Ureter (tissue), 1 donor: ENCODE measurements around the gene HECTD4. TPM values are rescaled to one million over a fixed set of nuclear protein-coding genes. Genes with fewer than 3 reads are reported as not detected.

Experiments
- DNase-seq: peaks from one replicate; pipeline ENCODE4 v3.0.0-alpha.2; 2020; ENCODE audit warnings: low spot score
- total RNA-seq: library from RNA; stranded (reverse); gene quantifications from one replicate; pipeline ENCODE4 v1.2.4, GENCODE V29; 2023
- donor health status: DM: yes; HTN: yes; CAD: no.

The HECTD4 gene
- total RNA-seq, 1 donor from 2014 or later: 68.2 TPM

GRCh38 chr12:112179341-112179740, 202.9 kb downstream of the HECTD4 start:
- DNase-seq: no peak

GRCh38 chr12:112178796-112179195, 203.4 kb downstream of the HECTD4 start:
- DNase-seq: no peak

- no peak for DNase-seq
Measured at GRCh38 chr12:112176321-112177010, 205.8 kb downstream of the HECTD4 start.

- DNase-seq: no peak
Measured at GRCh38 chr12:112175361-112176155, 206.7 kb downstream of the HECTD4 start.

- no peak for DNase-seq
Measured at GRCh38 chr12:112172556-112173324, 209.5 kb downstream of the HECTD4 start.

GRCh38 chr12:112170971-112171596, 211.1 kb downstream of the HECTD4 start:
- DNase-seq: no peak

- no peak for DNase-seq
Measured at GRCh38 chr12:112170376-112170775, 211.9 kb downstream of the HECTD4 start.

GRCh38 chr12:112169966-112170365, 212.3 kb downstream of the HECTD4 start:
- no peak for DNase-seq

- DNase-seq: no peak
Measured at GRCh38 chr12:112169161-112169872, 212.9 kb downstream of the HECTD4 start.

- no peak for DNase-seq
Measured at GRCh38 chr12:112168561-112168971, 213.7 kb downstream of the HECTD4 start.

GRCh38 chr12:112167718-112168525, 214.3 kb downstream of the HECTD4 start:
- DNase-seq: no peak

- no peak for DNase-seq
Measured at GRCh38 chr12:112167031-112167461, 215.2 kb downstream of the HECTD4 start.

GRCh38 chr12:112166051-112167015, 215.9 kb downstream of the HECTD4 start:
- no peak for DNase-seq

GRCh38 chr12:112165624-112166023, 216.6 kb downstream of the HECTD4 start:
- no peak for DNase-seq

GRCh38 chr12:112164011-112164660, 218.1 kb downstream of the HECTD4 start:
- no peak for DNase-seq

GRCh38 chr12:112163471-112163991, 218.7 kb downstream of the HECTD4 start:
- no peak for DNase-seq

GRCh38 chr12:112163056-112163455, 219.2 kb downstream of the HECTD4 start:
- DNase-seq: no peak

- no peak for DNase-seq
Measured at GRCh38 chr12:112162241-112162790, 219.9 kb downstream of the HECTD4 start.
